ENCODE data around the gene HFM1.

DNA sequence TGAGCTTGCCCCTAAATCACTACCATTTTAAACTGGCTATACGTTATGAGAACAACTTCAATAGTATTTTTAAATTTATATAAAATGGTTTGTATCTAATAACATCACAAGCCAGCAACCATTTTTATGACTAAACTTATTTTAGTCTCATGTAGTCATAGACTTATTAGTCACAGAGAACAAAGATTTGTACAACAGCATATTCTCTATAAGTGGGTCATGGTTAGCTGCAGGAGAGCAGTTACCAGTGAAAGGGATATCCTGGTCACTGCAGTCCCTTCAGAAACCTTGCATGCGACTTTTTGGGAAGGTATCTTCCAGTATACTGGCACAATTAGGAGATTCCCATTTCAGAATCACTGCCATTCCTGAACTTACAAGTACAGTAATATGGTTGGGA is 90.0 kb downstream of the HFM1 start:
- TF ChIP-seq, protein P1, sequence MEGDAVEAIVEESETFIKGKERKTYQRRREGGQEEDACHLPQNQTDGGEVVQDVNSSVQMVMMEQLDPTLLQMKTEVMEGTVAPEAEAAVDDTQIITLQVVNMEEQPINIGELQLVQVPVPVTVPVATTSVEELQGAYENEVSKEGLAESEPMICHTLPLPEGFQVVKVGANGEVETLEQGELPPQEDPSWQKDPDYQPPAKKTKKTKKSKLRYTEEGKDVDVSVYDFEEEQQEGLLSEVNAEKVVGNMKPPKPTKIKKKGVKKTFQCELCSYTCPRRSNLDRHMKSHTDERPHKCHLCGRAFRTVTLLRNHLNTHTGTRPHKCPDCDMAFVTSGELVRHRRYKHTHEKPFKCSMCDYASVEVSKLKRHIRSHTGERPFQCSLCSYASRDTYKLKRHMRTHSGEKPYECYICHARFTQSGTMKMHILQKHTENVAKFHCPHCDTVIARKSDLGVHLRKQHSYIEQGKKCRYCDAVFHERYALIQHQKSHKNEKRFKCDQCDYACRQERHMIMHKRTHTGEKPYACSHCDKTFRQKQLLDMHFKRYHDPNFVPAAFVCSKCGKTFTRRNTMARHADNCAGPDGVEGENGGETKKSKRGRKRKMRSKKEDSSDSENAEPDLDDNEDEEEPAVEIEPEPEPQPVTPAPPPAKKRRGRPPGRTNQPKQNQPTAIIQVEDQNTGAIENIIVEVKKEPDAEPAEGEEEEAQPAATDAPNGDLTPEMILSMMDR (IDR thresholded peaks at IDR 0.05; ENCODE audit: poor library complexity) = no peak
- TF ChIP-seq EZH2 (IDR thresholded peaks at IDR 0.05; ENCODE audit: borderline replicate concordance) (no peak), EZH2phosphoT487 (IDR thresholded peaks at IDR 0.05; ENCODE audit: low read depth, severe bottlenecking, unreplicated experiment) (no peak)

All from hepatocyte (in vitro differentiated cells).